ENCODE results near the gene ACTBL2. TPM values are rescaled to one million over a fixed set of nuclear protein-coding genes. Genes with fewer than 3 reads are reported as not detected.

Gene ACTBL2
- total RNA-seq, 1 donor from 2014 or later, result not detected

- H3K4me3 Mint-ChIP-seq, result no peak overlapping the region
- H3K27ac Mint-ChIP-seq, result no peak overlapping the region
- peaks cover 9% of the 10 kb centered on the region for H3K9me3 Mint-ChIP-seq
- no peak for DNase-seq (ENCODE audit: extremely low spot score, unreplicated experiment)
- H3K36me3 Mint-ChIP-seq, result no peaks in the 10 kb centered on the region
- no peak for TF ChIP-seq CTCF (conservative IDR thresholded peaks at IDR 0.05)
- no peaks in the 10 kb centered on the region for H3K27me3 Mint-ChIP-seq
- H3K4me1 Mint-ChIP-seq (ENCODE audit: unreplicated experiment), result peaks cover 42% of the 10 kb centered on the region
Observed at GRCh38 chr5:57437976-57438805, 44.4 kb downstream of the ACTBL2 start.

GRCh38 chr5:57436586-57436985, 46.0 kb downstream of the ACTBL2 start:
- no peak overlapping the region for H3K4me3 Mint-ChIP-seq
- peaks cover 28% of the 10 kb centered on the region for H3K4me1 Mint-ChIP-seq (ENCODE audit: unreplicated experiment)
- TF ChIP-seq CTCF (conservative IDR thresholded peaks at IDR 0.05), result no peak
- DNase-seq (ENCODE audit: extremely low spot score, unreplicated experiment), result no peak
- H3K27me3 Mint-ChIP-seq, result no peaks in the 10 kb centered on the region
- H3K9me3 Mint-ChIP-seq, result peaks cover 9% of the 10 kb centered on the region
- H3K36me3 Mint-ChIP-seq, result no peaks in the 10 kb centered on the region
- H3K27ac Mint-ChIP-seq, result no peak overlapping the region

GRCh38 chr5:57435701-57436134, 46.9 kb downstream of the ACTBL2 start:
- DNase-seq (ENCODE audit: extremely low spot score, unreplicated experiment), result no peak
- Mint-ChIP-seq H3K36me3 (no peaks in the 10 kb centered on the region), H3K9me3 (peaks cover 9% of the 10 kb centered on the region), H3K4me3 (no peak overlapping the region), H3K27me3 (no peaks in the 10 kb centered on the region), H3K4me1 (ENCODE audit: unreplicated experiment) (peaks cover 22% of the 10 kb centered on the region), H3K27ac (peak overlapping the region; percentile 50)
- TF ChIP-seq CTCF (conservative IDR thresholded peaks at IDR 0.05), result no peak

- peaks cover 9% of the 10 kb centered on the region for H3K9me3 Mint-ChIP-seq
- peaks cover 22% of the 10 kb centered on the region for H3K4me1 Mint-ChIP-seq (ENCODE audit: unreplicated experiment)
- no peaks in the 10 kb centered on the region for H3K36me3 Mint-ChIP-seq
- H3K27me3 Mint-ChIP-seq, result no peaks in the 10 kb centered on the region
- no peak overlapping the region for H3K4me3 Mint-ChIP-seq
- no peak for DNase-seq (ENCODE audit: extremely low spot score, unreplicated experiment)
- no peak overlapping the region for H3K27ac Mint-ChIP-seq
- TF ChIP-seq CTCF (conservative IDR thresholded peaks at IDR 0.05), result no peak
Observed at GRCh38 chr5:57434683-57435082, 47.9 kb downstream of the ACTBL2 start.

GRCh38 chr5:57434227-57434640, 48.4 kb downstream of the ACTBL2 start:
- H3K27ac Mint-ChIP-seq, result no peak overlapping the region
- peaks cover 9% of the 10 kb centered on the region for H3K9me3 Mint-ChIP-seq
- no peak overlapping the region for H3K4me3 Mint-ChIP-seq
- peaks cover under 1% of the 10 kb centered on the region for H3K36me3 Mint-ChIP-seq
- no peak for DNase-seq (ENCODE audit: extremely low spot score, unreplicated experiment)
- H3K4me1 Mint-ChIP-seq (ENCODE audit: unreplicated experiment), result peaks cover 25% of the 10 kb centered on the region
- no peak for TF ChIP-seq CTCF (conservative IDR thresholded peaks at IDR 0.05)
- H3K27me3 Mint-ChIP-seq, result no peaks in the 10 kb centered on the region

All from type B pancreatic cell (in vitro differentiated cells).